ENCODE results near the gene WDR11.

Gene WDR11

DNA sequence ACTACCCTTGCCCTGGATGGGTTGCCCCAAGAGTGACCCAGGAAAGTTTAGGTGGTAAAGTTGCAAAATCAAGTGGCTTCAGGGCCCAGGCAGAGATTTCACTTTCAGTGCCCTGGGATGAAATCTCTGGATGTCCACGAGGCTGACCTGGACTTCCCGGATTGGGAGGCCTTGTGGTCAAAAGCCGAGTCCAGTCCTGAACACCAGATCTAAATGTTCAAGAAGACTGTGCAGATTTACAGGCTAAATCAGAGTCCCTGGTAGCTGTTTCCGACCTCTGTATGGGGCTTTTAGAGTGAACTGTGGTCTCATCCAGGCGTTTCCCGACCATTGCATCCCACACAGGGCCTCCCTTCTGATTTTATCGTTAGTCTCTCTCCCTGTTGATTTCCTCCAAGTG lies 95.3 kb downstream of the WDR11 start:
- no peak for DNase-seq

DNA sequence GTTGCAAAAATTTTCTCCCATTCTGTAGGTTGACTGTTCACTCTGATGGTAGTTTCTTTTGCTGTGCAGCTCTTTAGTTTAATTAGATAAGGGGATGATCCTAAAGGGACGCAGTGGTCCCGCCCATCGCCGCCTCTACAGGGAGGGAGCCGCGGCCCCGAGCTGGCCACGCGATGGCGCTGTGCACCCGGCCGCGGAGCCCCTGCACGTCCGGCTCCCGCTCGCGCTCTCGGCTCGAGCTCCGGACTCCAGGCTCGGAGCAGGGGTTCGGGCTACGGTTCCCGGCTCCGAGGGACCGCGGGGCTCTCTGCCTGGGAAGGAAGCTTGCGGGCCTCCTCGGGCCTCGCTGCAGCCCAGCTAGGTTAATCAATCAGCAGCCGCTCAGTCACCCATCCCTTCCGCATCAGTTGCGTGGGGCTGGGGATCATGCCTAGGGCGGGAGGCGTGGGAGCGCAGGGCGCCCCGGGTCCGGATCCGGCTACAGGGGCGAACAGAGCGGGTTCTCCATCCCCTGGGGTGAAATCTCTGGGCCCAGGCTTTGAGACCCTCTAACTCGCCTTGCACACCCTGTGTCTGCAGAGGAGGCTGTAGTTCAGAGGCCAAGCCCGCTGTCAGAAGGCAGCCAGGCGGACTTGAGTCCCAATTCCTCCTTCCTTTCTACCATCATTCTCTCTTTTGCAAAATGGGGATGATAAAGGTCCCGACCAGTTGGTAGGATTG lies 97.9 kb downstream of the WDR11 start:
- DNase-seq: peak; percentile 45 to 66

DNA sequence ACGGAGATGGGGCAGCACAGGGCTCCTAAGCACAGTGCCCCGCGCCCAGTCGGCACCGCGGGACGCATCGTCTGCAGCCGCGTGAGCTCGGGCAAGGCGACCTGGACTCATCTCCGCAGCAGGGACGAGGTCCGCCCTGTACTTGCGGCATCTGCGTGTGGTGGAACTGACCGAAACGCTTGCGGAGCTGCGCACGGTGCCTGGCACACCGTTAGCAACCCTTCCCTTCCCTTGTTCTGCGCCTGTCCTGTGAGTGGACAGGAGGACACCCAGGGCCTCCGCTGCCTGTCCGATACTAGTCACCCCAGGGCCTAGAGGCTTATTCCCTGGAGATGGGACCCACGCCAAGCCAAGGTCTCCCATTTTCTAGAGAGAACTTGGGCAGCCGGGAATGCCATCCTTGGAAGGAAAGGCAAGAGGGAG lies 98.5 kb downstream of the WDR11 start:
- DNase-seq: no peak

- no peak for DNase-seq
These were observed 98.9 kb downstream of the WDR11 start for GRCh38 chr10:120950051-120950561.

GRCh38 chr10:120951288-120951687 lies 100.1 kb downstream of the WDR11 start:
- no peak for DNase-seq

DNA sequence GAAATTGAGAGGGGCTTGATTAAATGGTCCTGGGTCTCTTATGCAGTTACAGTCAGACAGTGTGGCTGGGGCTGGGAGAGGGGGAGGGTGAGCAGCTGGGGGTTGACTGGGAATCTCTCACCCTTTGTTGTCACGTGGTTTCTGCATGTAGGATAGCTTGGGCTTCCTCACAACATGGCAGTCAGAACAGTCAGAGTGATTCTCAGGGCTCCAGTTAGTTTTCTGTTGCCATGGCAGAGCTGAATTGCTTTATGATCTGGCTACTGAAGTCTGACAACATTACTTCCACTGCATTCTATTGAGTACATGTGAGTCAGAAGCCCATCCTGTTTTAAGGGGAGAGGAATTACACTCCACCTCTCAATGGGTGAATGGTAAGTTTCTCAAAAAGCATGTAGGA lies 102.7 kb downstream of the WDR11 start:
- no peak for DNase-seq

Measured in inflammatory macrophage treated with lipopolysaccharide for 1 hour (primary cell).